HG02885 (cell line): Measurements from ENCODE around the gene PRORP.
"Not testable (repeated sequence)": the region's sequence is repeated elsewhere in the genome, so short reads cannot be mapped to it uniquely, and the experiment has no call there.

Experiments
- ATAC-seq: cut with Tn5 transposase; IDR thresholded peaks from one replicate; pipeline ENCODE4 v1.9.1; 2021; ENCODE audit warnings: mild to moderate bottlenecking; ENCODE audit not compliant: unreplicated experiment, poor library complexity

The PRORP gene

DNA sequence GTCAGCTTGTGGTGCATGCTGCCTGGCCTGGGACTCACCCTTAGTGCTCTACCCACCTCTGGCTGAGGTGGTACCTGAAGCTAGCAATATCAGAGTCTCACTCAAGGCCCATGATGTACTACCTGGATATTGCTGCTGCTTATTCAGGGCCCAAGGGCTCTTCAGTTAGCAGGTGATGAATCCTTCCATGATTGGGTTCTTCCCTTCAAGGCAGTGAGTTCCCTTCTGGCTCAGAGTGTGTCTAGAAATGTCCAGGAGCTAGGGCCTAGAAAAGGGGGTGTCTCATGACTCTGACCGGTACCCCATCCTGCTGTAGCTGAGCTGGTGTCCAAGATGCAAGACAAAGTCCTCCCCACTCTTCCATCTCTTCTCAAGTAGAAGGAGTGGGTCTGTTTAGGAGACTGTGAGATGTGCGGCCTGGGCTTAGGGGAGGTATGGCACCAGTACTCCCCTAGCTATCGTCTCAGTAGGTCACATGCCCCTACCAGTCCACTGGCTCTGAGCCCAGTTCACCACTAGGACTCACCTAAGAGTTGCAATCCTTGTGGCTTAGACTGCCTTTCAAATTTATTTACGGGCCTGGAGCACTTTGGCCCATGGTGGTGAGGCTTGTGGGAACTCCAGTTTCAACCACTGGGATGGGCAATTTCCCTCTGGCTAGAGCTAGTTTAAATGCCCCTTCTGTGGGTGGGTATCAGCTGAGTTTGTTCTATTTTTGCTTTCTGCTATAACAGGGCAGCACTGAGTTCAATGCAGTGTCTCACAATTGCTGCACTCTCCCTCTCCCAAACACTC is 12.2 kb downstream of the PRORP start:
- ATAC-seq = no peak

DNA sequence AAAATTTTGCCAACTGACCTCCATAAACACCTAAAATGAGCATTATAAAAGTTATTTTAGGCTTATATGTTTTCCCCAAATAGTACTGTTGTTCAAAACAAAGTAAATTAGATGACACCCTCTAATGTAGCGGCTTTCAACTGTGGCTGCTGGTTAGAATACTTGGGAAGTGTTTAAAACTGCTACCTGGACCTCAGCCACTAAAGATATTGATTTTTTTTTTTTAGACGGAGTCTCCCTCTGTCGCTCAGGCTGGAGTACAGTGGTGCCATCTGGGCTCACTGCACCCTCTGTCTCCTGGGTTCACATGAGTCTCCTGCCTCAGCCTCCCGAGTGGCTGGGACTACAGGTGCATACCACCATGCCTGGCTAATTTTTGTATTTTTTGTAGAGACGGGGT is 16.2 kb downstream of the PRORP start:
- no peak for ATAC-seq

DNA sequence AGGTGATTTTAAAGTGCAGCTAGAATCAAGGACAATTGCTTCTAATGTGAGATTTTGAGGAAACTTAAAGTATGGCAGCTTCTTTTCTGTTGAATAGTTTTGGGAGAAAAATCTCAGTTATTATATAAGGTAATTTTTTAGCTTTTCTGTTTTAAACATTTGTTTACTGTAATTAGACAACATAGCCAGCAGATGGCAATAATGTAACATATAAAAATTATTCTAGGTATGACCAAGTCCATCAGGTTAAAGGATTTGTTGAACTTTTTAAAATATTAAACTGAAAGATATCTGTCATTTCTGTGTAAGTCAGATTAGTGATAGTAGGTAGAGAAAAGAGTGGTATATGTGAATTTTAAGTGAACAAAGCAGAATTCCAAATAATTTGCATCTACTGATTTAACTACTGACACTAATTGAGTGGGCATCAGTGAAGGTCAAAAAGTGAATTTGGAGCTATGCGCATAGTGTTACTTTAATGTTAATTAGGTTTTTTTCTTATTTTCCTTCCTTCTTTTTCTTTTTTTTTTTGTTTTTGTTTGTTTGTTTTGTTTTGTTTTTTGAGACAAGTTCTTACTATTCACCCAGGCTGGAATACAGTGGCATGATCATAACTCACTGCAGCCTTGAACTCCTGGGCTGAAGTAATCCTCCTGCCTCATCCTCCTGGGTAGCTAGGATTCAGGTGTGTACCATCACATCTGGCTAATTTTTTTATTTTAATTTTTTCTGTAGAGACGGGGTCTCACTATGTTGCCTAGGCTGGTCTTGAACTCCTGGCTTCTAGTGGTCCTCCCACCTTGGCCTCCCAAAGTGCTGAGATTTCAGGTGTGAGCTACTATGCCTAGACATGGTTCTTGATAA is 18.6 kb downstream of the PRORP start:
- ATAC-seq = no peak

DNA sequence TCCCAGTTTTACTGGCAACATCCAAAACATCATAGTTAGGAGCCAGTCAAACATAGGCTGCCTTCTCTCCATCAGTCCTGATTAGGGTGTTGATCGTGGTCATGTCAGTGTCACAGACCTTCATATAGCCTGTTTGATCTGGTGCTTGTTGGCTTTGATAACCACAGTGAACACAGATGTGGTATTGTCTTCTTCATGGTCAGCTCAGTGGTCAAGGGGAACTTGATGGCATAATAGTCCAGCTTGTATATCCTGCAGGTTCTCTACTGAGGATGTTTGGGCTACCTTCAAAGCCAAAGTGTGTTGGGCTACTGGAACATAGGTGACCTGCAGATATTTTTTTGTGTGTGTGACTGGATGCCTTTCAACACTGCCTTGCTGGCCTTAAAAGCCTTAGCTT is 21.7 kb downstream of the PRORP start:
- ATAC-seq = no peak

DNA sequence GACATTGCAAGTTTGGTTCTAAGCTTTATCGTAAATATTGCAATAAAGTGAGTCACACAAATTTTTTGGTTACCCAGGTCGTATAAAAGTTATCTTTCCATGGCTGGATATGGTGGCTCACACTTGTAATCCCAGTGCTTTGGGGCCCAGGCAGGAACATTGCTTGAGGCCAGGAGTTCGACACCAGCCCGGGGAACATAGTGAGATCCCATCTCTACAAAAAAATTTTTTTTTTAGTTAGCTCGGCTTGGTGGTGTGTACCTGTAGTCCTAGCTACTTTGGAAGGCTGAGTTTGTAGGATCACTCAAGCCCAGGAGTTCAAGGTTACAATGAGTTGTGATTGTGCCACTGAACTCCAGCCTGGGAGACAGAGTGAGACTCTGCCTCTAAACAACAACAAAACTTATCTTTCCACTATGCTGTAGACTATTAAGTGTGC is 24.4 kb downstream of the PRORP start:
- no peak for ATAC-seq

DNA sequence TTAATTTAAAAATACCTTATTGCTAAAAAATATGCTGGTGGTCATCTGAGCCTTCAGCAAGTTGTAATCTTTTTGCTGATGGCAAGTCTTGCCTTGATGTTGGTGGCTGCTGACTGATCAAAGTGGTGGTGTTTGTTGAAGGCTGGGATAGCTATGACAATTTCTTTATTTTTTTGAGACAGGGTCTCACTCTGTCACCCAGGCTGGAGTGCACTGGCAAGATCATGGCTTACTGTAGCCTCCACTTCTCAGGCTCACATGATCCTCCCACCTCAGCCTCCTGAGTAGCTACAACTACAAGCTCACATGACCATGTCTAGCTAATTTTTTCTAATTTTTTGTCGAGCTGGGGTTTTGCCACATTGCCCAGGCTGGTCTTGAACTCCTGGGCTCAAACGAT is 24.8 kb downstream of the PRORP start:
- ATAC-seq = no peak

DNA sequence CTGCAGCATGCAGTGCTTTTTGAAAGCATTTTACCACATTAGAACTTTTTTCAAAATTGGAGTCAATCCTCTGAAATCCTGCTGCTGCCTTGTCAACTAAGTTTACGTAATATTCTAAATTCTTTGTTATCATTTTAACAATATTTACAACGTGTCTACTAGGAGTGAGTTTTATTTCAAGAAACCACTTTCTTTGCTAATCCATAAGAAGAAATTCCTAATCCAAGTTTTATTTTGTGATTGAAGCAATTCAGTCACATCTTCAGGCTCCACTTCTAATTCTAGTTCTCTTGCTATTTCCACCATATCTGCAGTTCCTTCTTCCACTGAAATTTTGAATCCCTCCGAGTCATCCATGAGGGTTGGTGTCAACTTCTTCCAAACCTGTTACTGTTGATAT is 25.4 kb downstream of the PRORP start:
- ATAC-seq = no peak

DNA sequence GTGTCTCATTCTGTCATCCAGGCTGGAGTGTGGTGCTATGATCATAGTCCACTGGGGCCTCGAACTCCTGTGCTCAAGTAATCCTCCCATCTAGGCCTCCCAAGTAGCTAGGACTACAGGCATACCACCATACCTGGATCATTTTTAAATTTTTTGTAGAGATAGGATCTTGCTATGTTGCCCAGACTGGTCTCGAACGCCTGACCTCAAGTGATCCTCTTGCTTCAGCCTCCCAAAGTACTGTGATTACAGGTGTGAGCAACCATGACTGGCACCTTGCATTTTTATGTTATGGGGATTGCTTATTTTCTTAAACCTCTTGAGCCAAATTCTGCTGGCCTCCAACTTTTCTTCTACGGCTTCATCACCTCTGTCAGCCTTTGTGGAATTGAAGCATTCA is 26.9 kb downstream of the PRORP start:
- ATAC-seq = no peak

DNA sequence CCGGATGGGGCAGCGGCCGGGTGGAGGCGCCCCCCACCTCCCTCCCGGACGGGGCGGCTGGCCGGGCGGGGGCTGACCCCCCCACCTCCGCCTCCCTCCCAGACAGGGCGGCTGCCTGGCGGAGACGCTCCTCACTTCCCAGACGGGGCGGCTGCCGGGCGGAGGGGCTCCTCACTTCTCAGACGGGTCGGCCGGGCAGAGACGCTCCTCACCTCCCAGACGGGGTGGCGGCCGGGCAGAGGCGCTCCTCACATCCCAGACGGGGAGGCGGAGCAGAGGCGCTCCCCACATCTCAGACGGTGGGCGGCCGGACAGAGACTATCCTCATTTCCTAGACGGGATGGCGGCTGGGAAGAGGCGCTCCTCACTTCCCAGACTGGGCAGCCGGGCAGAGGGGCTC is 30.2 kb downstream of the PRORP start:
- not testable (repeated sequence) for ATAC-seq

DNA sequence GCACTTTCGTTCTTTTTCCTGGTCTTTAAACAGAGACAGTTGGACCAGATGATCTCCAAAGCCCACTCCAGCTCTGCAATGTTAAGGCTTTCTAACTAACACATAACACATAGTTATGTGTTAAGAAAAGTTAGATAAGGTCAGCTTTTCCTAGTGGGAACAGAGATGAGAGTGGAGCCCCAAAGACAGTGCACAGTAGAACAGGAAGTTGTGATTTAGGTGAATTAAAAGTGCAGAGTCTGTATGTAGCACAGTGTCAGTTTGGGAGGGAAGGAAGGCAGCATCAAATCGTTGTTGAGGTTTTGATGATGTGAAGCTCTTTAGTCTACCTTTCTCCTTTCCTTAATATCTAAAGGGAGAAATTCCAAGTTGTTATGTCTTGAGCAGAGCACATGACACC is 31.7 kb downstream of the PRORP start:
- no peak for ATAC-seq

DNA sequence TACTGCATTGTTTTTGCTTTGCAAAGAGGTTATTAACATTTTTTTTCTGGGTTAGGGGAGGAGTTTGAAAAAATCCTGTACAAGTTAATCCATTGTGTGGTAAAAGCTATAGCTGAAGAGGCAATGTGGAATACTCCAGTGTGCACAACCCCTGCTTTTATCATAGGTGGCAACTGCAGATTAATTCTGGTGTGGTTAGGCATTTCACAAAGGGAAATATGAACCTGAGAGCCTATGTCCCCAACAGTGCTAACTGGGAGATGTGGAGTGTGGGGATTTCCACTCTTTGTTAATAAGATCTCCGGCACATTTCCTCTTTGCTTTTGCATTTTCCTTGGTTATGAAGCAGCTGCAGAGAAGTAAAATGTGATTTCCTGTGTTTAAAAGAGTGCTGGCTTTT is 33.6 kb downstream of the PRORP start:
- peak; percentile 68 for ATAC-seq

DNA sequence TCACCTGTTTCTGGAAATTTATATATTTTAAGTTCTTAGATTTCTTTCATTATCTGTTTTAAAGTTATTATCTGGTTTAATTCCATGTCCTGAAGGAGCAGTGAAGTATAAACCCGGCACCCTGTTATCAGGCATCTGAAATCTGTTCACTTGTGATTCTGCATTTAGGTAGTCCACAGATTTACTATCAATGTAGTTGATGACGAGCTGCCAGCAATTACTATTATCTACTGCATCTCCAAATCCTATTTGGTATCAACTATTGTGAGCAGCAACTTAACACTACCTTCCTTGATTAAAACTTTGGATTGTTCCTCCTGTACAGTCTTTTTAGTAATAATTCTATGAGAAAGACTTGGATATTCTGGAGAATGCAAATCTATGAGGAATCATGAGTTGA is 36.1 kb downstream of the PRORP start:
- no peak for ATAC-seq

DNA sequence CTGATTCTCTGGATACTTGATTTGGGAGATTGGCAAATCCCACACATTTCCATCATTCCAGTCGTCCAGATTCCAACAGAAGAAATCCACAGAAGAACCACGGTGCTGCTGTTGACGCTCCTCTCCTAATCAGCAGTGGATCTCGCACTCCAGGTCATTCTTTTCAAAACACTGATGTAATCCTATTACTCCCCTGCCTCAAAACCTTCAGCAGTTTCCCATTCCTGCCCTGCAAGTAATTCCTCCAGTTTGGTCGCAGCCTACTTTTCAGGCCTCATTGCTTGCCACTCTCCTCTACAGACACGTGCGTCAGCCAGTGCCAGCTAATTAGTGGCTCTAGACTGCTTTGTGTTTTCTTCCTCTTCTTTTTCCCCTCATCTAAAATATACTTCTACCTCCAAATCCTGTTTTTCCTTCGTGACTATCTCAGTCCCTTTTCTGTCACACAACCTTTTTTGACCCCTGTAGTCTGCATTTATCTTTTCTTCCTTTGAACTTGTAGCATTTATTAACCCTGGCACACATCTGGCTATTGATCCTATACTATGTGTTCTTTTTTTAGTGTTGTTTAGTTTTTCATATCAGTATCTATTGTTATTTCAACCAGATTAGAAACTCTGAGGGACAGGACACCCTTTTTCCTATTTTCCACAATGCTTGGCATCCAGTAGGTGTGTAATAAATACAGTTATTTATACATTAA is 36.8 kb downstream of the PRORP start:
- no peak for ATAC-seq

DNA sequence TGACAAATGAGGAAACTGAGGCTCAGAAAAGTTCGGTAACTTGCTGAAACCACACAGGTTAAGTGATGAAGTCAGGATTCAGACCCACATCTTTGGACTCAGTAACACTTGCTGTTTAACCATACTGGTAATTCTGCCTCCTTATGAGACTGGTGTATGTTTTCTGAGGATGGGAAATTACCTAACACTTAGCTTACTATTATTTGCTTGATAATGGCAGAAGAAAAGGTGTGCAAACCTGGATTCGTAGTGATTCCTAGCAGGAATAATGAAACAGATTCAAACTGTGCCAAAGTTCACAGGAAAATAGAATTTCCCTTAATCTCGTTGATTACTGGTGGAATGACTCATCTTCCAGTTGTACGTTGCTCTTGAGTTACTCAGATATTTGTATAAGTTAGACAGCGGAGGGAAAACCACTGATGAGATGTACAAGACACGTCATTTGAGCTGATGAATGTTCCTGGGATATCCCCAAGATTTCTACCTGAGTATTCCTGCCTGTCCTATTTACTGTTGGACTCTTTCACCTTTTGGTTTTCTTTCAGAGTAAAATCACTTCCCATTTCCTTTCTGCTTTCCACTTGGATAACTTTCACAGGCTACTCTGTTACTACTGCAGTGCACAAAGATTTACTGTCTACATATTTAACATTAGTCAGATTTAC is 37.5 kb downstream of the PRORP start:
- no peak for ATAC-seq

DNA sequence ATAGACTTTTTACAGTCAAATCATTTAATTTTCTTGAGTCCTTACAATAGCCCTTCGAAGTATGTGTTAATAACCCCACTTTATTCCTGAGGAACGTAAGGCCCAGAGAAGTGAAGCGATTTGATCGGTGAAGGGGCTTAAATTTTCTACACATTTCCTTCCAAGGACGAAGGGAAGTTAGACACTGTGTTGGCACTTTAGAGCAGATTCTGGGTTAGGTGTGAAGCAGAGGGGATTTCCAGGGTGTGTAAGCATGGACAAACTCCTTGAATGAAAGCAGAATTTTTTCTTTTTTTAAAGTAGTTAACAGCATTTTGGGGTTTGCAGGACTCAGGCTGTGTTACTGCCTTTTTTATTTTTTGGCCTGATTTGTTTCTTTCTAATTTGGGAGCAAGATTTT is 38.9 kb downstream of the PRORP start:
- no peak for ATAC-seq

DNA sequence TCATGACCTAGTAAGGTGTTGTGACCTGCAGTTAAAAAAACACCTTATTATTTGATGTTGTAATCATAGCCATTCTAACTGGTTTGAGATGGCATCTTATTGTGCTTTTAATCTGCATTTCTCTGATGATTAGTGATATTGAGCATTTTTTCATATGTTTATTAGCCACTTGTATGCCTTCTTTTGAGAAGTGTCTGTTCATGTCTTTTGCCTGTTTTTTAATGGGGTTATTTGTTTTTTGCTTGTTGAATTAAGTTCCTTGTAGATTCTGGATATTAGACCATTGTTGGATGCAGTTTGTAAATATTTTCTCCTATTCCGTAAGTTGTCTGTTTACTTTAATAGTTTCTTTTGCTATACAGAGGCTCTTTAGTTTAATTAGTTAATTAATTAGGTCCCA is 41.0 kb downstream of the PRORP start:
- no peak for ATAC-seq

DNA sequence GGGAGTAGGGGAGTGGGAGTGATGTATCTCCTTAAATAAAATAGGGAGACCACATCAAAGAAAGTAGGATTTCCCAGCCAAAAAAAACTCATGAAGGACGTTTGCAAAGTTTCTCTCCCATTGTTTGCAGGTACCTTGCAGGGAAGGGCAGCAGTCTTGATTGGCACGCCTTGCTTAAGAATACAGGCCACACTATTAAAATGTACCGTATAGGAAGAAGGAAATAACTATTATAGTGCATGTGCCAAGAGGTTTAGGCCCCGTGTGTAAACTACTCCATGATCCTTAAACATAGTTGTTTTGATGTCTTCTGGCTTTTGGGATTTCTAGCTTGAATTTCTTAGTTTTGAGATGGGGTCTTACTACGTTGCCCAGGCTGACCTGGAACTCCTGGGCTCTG is 42.5 kb downstream of the PRORP start:
- ATAC-seq = no peak

DNA sequence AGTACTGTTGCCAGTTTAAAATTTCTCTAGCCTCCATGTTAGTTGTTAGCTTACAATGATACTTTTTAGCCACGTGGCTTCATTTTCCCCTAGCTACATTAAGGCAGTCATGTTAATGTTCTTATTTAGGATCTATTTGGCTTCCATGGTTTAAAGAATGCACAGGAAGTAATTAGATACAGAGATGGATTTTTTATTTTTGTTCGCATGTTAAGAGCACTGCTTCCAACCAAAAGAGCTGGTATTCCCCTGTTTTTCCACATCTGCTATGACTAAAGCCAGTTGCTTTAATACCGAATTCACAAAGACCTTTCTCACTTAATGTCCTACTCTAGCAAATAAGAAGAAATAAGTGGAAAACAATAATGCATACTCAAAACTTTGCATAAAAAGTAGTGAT is 45.1 kb downstream of the PRORP start:
- ATAC-seq = no peak
